Measurements from ENCODE around the gene RIT2. TPM values are rescaled to one million over a fixed set of nuclear protein-coding genes. Genes with fewer than 3 reads are reported as not detected.

Gene RIT2
- total and polyA plus RNA-seq, 2 of the 4 experiments (the other 2 are of a cell fraction), result not detected

GRCh38 chr18:43017622-43018021 is 97.9 kb downstream of the RIT2 start:
- Histone ChIP-seq H3K14ac (replicated peaks; ENCODE audit: low read depth, low read length) (no peak overlapping the region), H3K9me1 (ENCODE audit: insufficient read depth, low read length) (no peaks in the 10 kb centered on the region), H2BK15ac (ENCODE audit: low read depth, low read length) (no peak overlapping the region), H4K20me1 (ENCODE audit: insufficient read depth, low read length) (no peaks in the 10 kb centered on the region), H3K23ac (ENCODE audit: low read depth, low read length) (no peak overlapping the region), H3K9ac (ENCODE audit: low read depth, low read length) (no peak overlapping the region), H3K27ac (ENCODE audit: insufficient read depth, low read length) (no peak overlapping the region), H4K5ac (ENCODE audit: low read depth, low read length) (no peak overlapping the region), H2AFZ (replicated peaks; ENCODE audit: low read length, poor library complexity) (no peak overlapping the region), H2AK9ac (replicated peaks; ENCODE audit: low read depth, low read length, poor library complexity) (no peak overlapping the region), H3K4me1 (ENCODE audit: control insufficient read depth, insufficient read depth, low read length) (no peaks in the 10 kb centered on the region), H3K9me3 (ENCODE audit: control insufficient read depth, insufficient read depth, low read length) (no peaks in the 10 kb centered on the region), H4K91ac (ENCODE audit: insufficient read depth, low read depth, low read length) (no peak overlapping the region), H2AK5ac (ENCODE audit: low read depth, low read length) (no peak overlapping the region), H3K4ac (ENCODE audit: low read depth, low read length) (no peak overlapping the region), H3K36me3 (ENCODE audit: control insufficient read depth, insufficient read depth, low read length) (no peaks in the 10 kb centered on the region), H3K18ac (ENCODE audit: low read depth, low read length) (no peak overlapping the region), H3K4me3 (ENCODE audit: insufficient read depth, low read depth, low read length) (no peak overlapping the region), H4K8ac (ENCODE audit: low read depth in 2 of 2, low read length in 2 of 2) (no peak overlapping the region), H2BK120ac (ENCODE audit: low read depth, low read length) (no peak overlapping the region), H3K56ac (ENCODE audit: extremely low read depth, insufficient read depth, low read length) (no peak overlapping the region), H2BK5ac (ENCODE audit: low read depth, low read length, poor library complexity, severe bottlenecking) (no peak overlapping the region), H3K79me1 (ENCODE audit: low read depth in 1 of 2, low read length in 2 of 2) (no peaks in the 10 kb centered on the region), H2BK20ac (ENCODE audit: low read depth, low read length) (no peak overlapping the region), H3K27me3 (ENCODE audit: control insufficient read depth, insufficient read depth, low read length) (no peaks in the 10 kb centered on the region), H3K4me2 (ENCODE audit: low read depth, low read length) (no peak overlapping the region)
- intact Hi-C loops (cut with micrococcal nuclease), result no loop called here
- ATAC-seq (ENCODE audit: low read depth) (no peak), DNase-seq (no peak)
- dilution Hi-C loops (cut with HindIII; ENCODE audit: low sequenced_read_pairs, unreplicated experiment), result no loop called here
- in situ Hi-C loops (cut with MboI; ENCODE audit: low sequenced_read_pairs), result no loop called here
- BruUV-seq (replicated peaks), result no TSS peak
- TF ChIP-seq BHLHE40 (IDR thresholded peaks at IDR 0.05; ENCODE audit: low read depth, low read length) (no peak), USF2 (IDR thresholded peaks at IDR 0.05; ENCODE audit: low read depth, low read length) (no peak), MXI1 (IDR thresholded peaks at IDR 0.05; ENCODE audit: borderline replicate concordance, low read depth, low read length) (no peak), CEBPB (IDR thresholded peaks at IDR 0.05; ENCODE audit: low read depth, low read length) (no peak), RAD21 (IDR thresholded peaks at IDR 0.05; ENCODE audit: low read length) (no peak), MAFK (IDR thresholded peaks at IDR 0.05; ENCODE audit: low read depth, low read length) (no peak), FOS (IDR thresholded peaks at IDR 0.05; ENCODE audit: low read depth, low read length) (no peak), CTCF (conservative IDR thresholded peaks at IDR 0.05; ENCODE audit: low read depth, low read length) (no peak), ELK1 (IDR thresholded peaks at IDR 0.05; ENCODE audit: borderline replicate concordance, low read depth, low read length) (no peak), NFE2L2 (IDR thresholded peaks at IDR 0.05; ENCODE audit: low read depth, low read length) (no peak), CHD1 (IDR thresholded peaks at IDR 0.05; ENCODE audit: low read depth, low read length) (no peak), MAZ (IDR thresholded peaks at IDR 0.05; ENCODE audit: borderline replicate concordance, low read depth, low read length) (no peak), SMC3 (IDR thresholded peaks at IDR 0.05; ENCODE audit: low read depth, low read length) (no peak), RFX5 (IDR thresholded peaks at IDR 0.05; ENCODE audit: low read depth, low read length) (no peak), POLR2A (IDR thresholded peaks at IDR 0.05; ENCODE audit: low read depth, low read length) (no peak)
- ChIA-PET POLR2A (ENCODE audit: unreplicated experiment) (no interaction called here), CTCF (interaction anchor here (0.5 kb wide), 1 partner anchor 946 kb away, joined by 3 read pairs; no protein-coding TSS in a partner anchor)
- no CpG with 5 or more reads among the region's 1 CpG for WGBS, 2 experiments (ENCODE audit: extremely low coverage in 2 of 2, insufficient read length in 1 of 2)
